A549 (cell line): ENCODE measurements around the gene BEND6. TPM values are rescaled to one million over a fixed set of nuclear protein-coding genes. Genes with fewer than 3 reads are reported as not detected.
A peak's percentile ranks its signal among the peaks of the same experiment; 100 is the strongest.

Experiments
- ATAC-seq, 2 experiments: fragments of 200-7000 bp in 1 of 2; fragments of >200 bp in 1 of 2; cut with Nextera tagmentation in 1 of 2; cut with Tn5 transposase in 1 of 2; 3 replicates each; pipeline versions ENCODE4 v1.8.0 to v1.9.1; 2018 to 2020; ENCODE audit warnings: mild to moderate bottlenecking in 1 of 2, moderate library complexity in 1 of 2
- CTCF ChIA-PET: fragments of 300-600 bp; sonication (Branson Sonifier 250); formaldehyde crosslinking; extraction: SDS; loops from one replicate; lab custom pipeline; 2021; ENCODE audit warnings: antibody characterized with exemption, inconsistent platforms; lab: Yijun Ruan, JAX
- POLR2A ChIA-PET: fragments of 350-600 bp; formaldehyde crosslinking; extraction: SDS; loops from one replicate; lab custom pipeline; 2021; ENCODE audit warnings: antibody characterized with exemption, inconsistent platforms; lab: Yijun Ruan, JAX
- DNase-seq, 2 experiments: peaks; one replicate each; pipeline versions ENCODE4 v3.0.0 to v3.0.0-alpha.2; 2011 to 2016; ENCODE audit warnings: low read depth in 1 of 2, low spot score in 1 of 2
- FAIRE-seq: peaks from 2 replicates; lab custom pipeline; 2011; peaks lifted over from hg19 to GRCh38; lab: Jason Lieb, UNC
- H3K27ac ChIP-seq, 2 experiments: fragments of >200 bp; sonication (Bioruptor Twin); formaldehyde crosslinking; 3 replicates each; pipeline ENCODE4 v1.5.1; 2016 to 2017
- H3K4me1 ChIP-seq: fragments of >200 bp; sonication (Bioruptor Twin); formaldehyde crosslinking; 3 replicates; pipeline ENCODE4 v1.6.1; 2016
- H3K4me2 ChIP-seq: fragments of >200 bp; sonication (Bioruptor Twin); formaldehyde crosslinking; 3 replicates; pipeline ENCODE4 v1.6.1; 2016
- H3K4me3 ChIP-seq: fragments of >200 bp; sonication (Bioruptor Twin); formaldehyde crosslinking; 3 replicates; pipeline ENCODE4 v1.5.1; 2016
- H3K9me3 ChIP-seq: fragments of >200 bp; sonication (Bioruptor Twin); formaldehyde crosslinking; 3 replicates; pipeline ENCODE4 v1.6.1; 2016
- BCL3 ChIP-seq: fragments of >200 bp; sonication (Bioruptor Twin); formaldehyde crosslinking; IDR thresholded peaks from 3 replicates; pipeline ENCODE4 v1.6.1; 2016
- BHLHE40 ChIP-seq: IDR thresholded peaks from 2 replicates; pipeline ENCODE4 v1.6.1; 2012; ENCODE audit warnings: low read depth, low read length, inconsistent platforms
- CHD2 ChIP-seq: fragments of 150-350 bp; IDR thresholded peaks from 2 replicates; pipeline ENCODE4 v1.6.1; 2014; ENCODE audit warnings: low read length; ENCODE audit not compliant: partially characterized antibody
- EHMT2 ChIP-seq: fragments of 200-600 bp; sonication (generic); IDR thresholded peaks from 2 replicates; pipeline ENCODE4 v1.6.1; 2016; ENCODE audit warnings: antibody characterized with exemption, low read depth, mild to moderate bottlenecking, moderate library complexity
- ELK1 ChIP-seq: fragments of 150-350 bp; IDR thresholded peaks from 2 replicates; pipeline ENCODE4 v1.6.1; 2014; ENCODE audit warnings: low read depth, mild to moderate bottlenecking, low read length
- ESRRA ChIP-seq: fragments of 150-350 bp; IDR thresholded peaks from 2 replicates; pipeline ENCODE4 v1.6.1; 2014; ENCODE audit warnings: mild to moderate bottlenecking, low read length, borderline replicate concordance
- FOXS1 ChIP-seq: fragments of 250-450 bp; sonication (Bioruptor Pico); IDR thresholded peaks from 2 replicates; pipeline ENCODE4 v1.5.0; 2020; ENCODE audit warnings: mild to moderate bottlenecking, moderate library complexity
- HOXA7 ChIP-seq: fragments of 250-450 bp; sonication (Bioruptor Pico); IDR thresholded peaks from 2 replicates; pipeline ENCODE4 v1.5.0; 2020; ENCODE audit warnings: mild to moderate bottlenecking, moderate library complexity
- HOXB13 ChIP-seq: fragments of 250-450 bp; sonication (Bioruptor Pico); IDR thresholded peaks from 2 replicates; pipeline ENCODE4 v1.5.0; 2020; ENCODE audit warnings: low read depth, mild to moderate bottlenecking, moderate library complexity
- KDM1A ChIP-seq: fragments of 200-600 bp; sonication (generic); IDR thresholded peaks from 2 replicates; pipeline ENCODE4 v1.6.1; 2016; ENCODE audit warnings: low read depth, mild to moderate bottlenecking
- KDM5A ChIP-seq: fragments of 200-600 bp; sonication (generic); IDR thresholded peaks from 2 replicates; pipeline ENCODE4 v1.6.1; 2016; ENCODE audit warnings: antibody characterized with exemption, mild to moderate bottlenecking
- MAFK ChIP-seq: fragments of 450-650 bp; IDR thresholded peaks from 2 replicates; pipeline ENCODE4 v1.6.1; 2014; ENCODE audit not compliant: partially characterized antibody
- MAZ ChIP-seq: fragments of 150-350 bp; IDR thresholded peaks from 2 replicates; pipeline ENCODE4 v1.6.1; 2014; ENCODE audit warnings: antibody characterized with exemption, low read depth, low read length, borderline replicate concordance
- MYC ChIP-seq: IDR thresholded peaks from 2 replicates; pipeline ENCODE4 v1.6.1; 2012; ENCODE audit warnings: mild to moderate bottlenecking, inconsistent platforms, low read length, improper control_type of control experiment, borderline replicate concordance
- NR3C1 ChIP-seq: fragments of >200 bp; sonication (Bioruptor Twin); formaldehyde crosslinking; IDR thresholded peaks from 3 replicates; pipeline ENCODE4 v1.6.1; 2017
- PBX3 ChIP-seq: IDR thresholded peaks from 2 replicates; pipeline ENCODE4 v1.6.1; 2012
- POLR2A ChIP-seq: IDR thresholded peaks from 2 replicates; pipeline ENCODE4 v1.6.1; 2012; ENCODE audit warnings: mild to moderate bottlenecking, low read length
- RAD21 ChIP-seq, 2 experiments: fragments of >200 bp in 1 of 2; sonication (Bioruptor Twin) in 1 of 2; formaldehyde crosslinking in 1 of 2; IDR thresholded peaks in 1 of 2; conservative IDR thresholded peaks in 1 of 2; 2 replicates in 1 of 2; 3 replicates in 1 of 2; pipeline ENCODE4 v1.6.1; 2012 to 2018; ENCODE audit warnings: inconsistent platforms in 1 of 2
- RCOR1 ChIP-seq: fragments of 150-350 bp; IDR thresholded peaks from 2 replicates; pipeline ENCODE4 v1.6.1; 2014; ENCODE audit warnings: antibody characterized with exemption, low read length, low read depth
- RFX5 ChIP-seq: fragments of 450-650 bp; IDR thresholded peaks from 2 replicates; pipeline ENCODE4 v1.7.1; 2014; ENCODE audit warnings: antibody characterized with exemption, mild to moderate bottlenecking, moderate library complexity
- RNF2 ChIP-seq: fragments of 200-600 bp; sonication (generic); IDR thresholded peaks from 2 replicates; pipeline ENCODE4 v1.6.1; 2016; ENCODE audit warnings: low read depth, mild to moderate bottlenecking, antibody characterized with exemption, moderate library complexity, borderline replicate concordance
- SMC3 ChIP-seq: fragments of >200 bp; sonication (Bioruptor Twin); formaldehyde crosslinking; IDR thresholded peaks from 3 replicates; pipeline ENCODE4 v1.6.1; 2018; ENCODE audit warnings: inconsistent platforms
- SREBF2 ChIP-seq: fragments of 450-650 bp; IDR thresholded peaks from 2 replicates; pipeline ENCODE4 v1.6.1; 2014; ENCODE audit warnings: mild to moderate bottlenecking, moderate library complexity
- ZC3H11A ChIP-seq: fragments of 450-650 bp; IDR thresholded peaks from 2 replicates; pipeline ENCODE4 v1.6.1; 2014; ENCODE audit warnings: antibody characterized with exemption, mild to moderate bottlenecking
- WGBS: methylation state at CpG from one replicate; pipeline ENCODE4 v1.1.6; 2017; ENCODE audit errors: missing lambda C conversion rate; 5-methylcytosine and 5-hydroxymethylcytosine counted together
- polyA plus RNA-seq, 4 experiments: library from polyadenylated mRNA; depleted of rRNA in 3 of 4; stranded (reverse); fragments of >200 nt; fragmentation: RNase III in 1 of 4; extraction: RNeasy Plus Mini Kit Qiagen cat#74134 plus additional on column Dnase treatment in 1 of 4; gene quantifications; 2 replicates in 3 of 4; 3 replicates in 1 of 4; pipeline ENCODE4 v1.2.3, GENCODE V29; 2011 to 2017
- TF ChIP-seq, protein P1 (sequence below): IDR thresholded peaks from 2 replicates; pipeline ENCODE4 v1.6.1; 2012

The BEND6 gene
- polyA plus RNA-seq, 2 of the 4 experiments (the other 2 are of a cell fraction), result 2.1 to 2.9 TPM

GRCh38 chr6:56956491-56956890 is 1.6 kb downstream of the BEND6 start:
- ChIA-PET CTCF (interaction anchor here (2.9 to 6.2 kb wide), 2 partner anchors 53 to 63 kb away, joined by 29 to 45 read pairs; no protein-coding TSS in a partner anchor), POLR2A (no interaction called here)
- TF ChIP-seq CHD2 (no peak), HOXB13 (CRISPR knock-in tag) (no peak), BHLHE40 (no peak), ELK1 (no peak), RCOR1 (no peak), MYC (no peak), ESRRA (no peak), EHMT2 (no peak), NR3C1 (no peak), MAZ (no peak), FOXS1 (no peak), KDM1A (no peak), BCL3 (no peak), RNF2 (no peak), RAD21 (conservative IDR thresholded peaks at IDR 0.05 in 1 of 2, IDR thresholded peaks at IDR 0.05 in 1 of 2) (no peak), SREBF2 (no peak)
- TF ChIP-seq, protein P1, sequence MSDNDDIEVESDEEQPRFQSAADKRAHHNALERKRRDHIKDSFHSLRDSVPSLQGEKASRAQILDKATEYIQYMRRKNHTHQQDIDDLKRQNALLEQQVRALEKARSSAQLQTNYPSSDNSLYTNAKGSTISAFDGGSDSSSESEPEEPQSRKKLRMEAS, result no peak
- FAIRE-seq, result no peak
- no peak for DNase-seq
- H3K4me3 ChIP-seq, result no peak overlapping the region
- no peak for ATAC-seq
- H3K4me1 ChIP-seq, result peaks cover 38% of the 10 kb centered on the region
- peak overlapping the region; percentile 86 for H3K4me2 ChIP-seq
- H3K9me3 ChIP-seq, result no peaks in the 10 kb centered on the region
- 60% methylated on average over 4 of the region's 4 CpGs for WGBS
- no peak overlapping the region for H3K27ac ChIP-seq

DNA sequence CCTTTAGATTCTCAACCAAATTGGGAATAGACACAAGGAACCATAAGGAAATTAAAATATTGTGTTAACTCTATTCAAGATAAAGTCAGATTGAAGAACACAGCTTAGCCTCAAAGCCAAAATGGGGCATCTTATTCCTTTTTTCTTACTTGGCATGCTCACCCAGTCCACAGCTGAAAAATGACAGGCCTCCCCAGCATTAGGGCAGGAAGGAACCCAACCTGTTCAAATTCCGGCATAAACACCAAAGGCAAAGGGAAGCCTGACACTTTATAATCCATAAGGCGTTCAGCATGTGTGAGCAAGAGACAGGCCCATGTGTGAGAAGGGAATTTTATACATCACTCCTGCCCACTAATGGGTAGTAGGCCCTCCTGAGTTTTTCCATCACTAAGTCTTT is 2.9 kb downstream of the BEND6 start:
- FAIRE-seq (no peak), ATAC-seq (no peak), DNase-seq (no peak)
- Histone ChIP-seq H3K4me1 (peaks cover 24% of the 10 kb centered on the region), H3K9me3 (no peaks in the 10 kb centered on the region), H3K4me2 (no peak overlapping the region), H3K27ac (no peak overlapping the region), H3K4me3 (no peak overlapping the region)
- TF ChIP-seq PBX3, result no peak
- TF ChIP-seq POLR2A, result no peak
- no peak for TF ChIP-seq SREBF2
- TF ChIP-seq ZC3H11A, result no peak
- no peak for TF ChIP-seq KDM5A
- TF ChIP-seq SMC3, result no peak
- no peak for TF ChIP-seq EHMT2
- TF ChIP-seq RFX5, result no peak
- TF ChIP-seq MAFK, result no peak
- TF ChIP-seq RAD21 (conservative IDR thresholded peaks at IDR 0.05 in 1 of 2, IDR thresholded peaks at IDR 0.05 in 1 of 2), result no peak
- no peak for TF ChIP-seq HOXA7 (CRISPR knock-in tag)
- POLR2A ChIA-PET, result no interaction called here
- WGBS, result 100% methylated on average over 2 of the region's 2 CpGs
- CTCF ChIA-PET, result interaction anchor here (1.0 to 6.2 kb wide), 2 partner anchors 54 to 63 kb away, joined by 3 to 45 read pairs; no protein-coding TSS in a partner anchor
